ENCODE measurements around the gene FASTKD2.
"Not testable (repeated sequence)": the region's sequence is repeated elsewhere in the genome, so short reads cannot be mapped to it uniquely, and the experiment has no call there.

The FASTKD2 gene

GRCh38 chr2:206800506-206801417 is 35.4 kb downstream of the FASTKD2 start:
- H3K4me3 ChIP-seq (ENCODE audit: control insufficient read depth, low read depth, low read length), result no peak overlapping the region
- peak; percentile 83 for DNase-seq (ENCODE audit: low read depth)

GRCh38 chr2:206801418-206802189 is 36.2 kb downstream of the FASTKD2 start:
- TF ChIP-seq CTCF (conservative IDR thresholded peaks at IDR 0.05; ENCODE audit: control insufficient read depth, insufficient read depth, low read depth, low read length), result no peak
- H3K4me3 ChIP-seq (ENCODE audit: control insufficient read depth, low read depth, low read length), result no peak overlapping the region
- no peak for DNase-seq (ENCODE audit: low read depth)

More at GRCh38 chr2:206800506-206801417, 35.4 kb downstream of the FASTKD2 start:
- peak; percentile 77 for TF ChIP-seq CTCF (conservative IDR thresholded peaks at IDR 0.05; ENCODE audit: control insufficient read depth, insufficient read depth, low read depth, low read length)

GRCh38 chr2:206802654-206803514 is 37.5 kb downstream of the FASTKD2 start:
- DNase-seq (ENCODE audit: low read depth), result no peak
- TF ChIP-seq CTCF (conservative IDR thresholded peaks at IDR 0.05; ENCODE audit: control insufficient read depth, insufficient read depth, low read depth, low read length), result no peak
- no peak overlapping the region for H3K4me3 ChIP-seq (ENCODE audit: control insufficient read depth, low read depth, low read length)

GRCh38 chr2:206804326-206804725 is 38.9 kb downstream of the FASTKD2 start:
- no peak overlapping the region for H3K4me3 ChIP-seq (ENCODE audit: control insufficient read depth, low read depth, low read length)
- peak; percentile 51 for DNase-seq (ENCODE audit: low read depth)
- TF ChIP-seq CTCF (conservative IDR thresholded peaks at IDR 0.05; ENCODE audit: control insufficient read depth, insufficient read depth, low read depth, low read length), result no peak

- no peak for TF ChIP-seq CTCF (conservative IDR thresholded peaks at IDR 0.05; ENCODE audit: control insufficient read depth, insufficient read depth, low read depth, low read length)
- H3K4me3 ChIP-seq (ENCODE audit: control insufficient read depth, low read depth, low read length), result no peak overlapping the region
- peak; percentile 61 for DNase-seq (ENCODE audit: low read depth)
These were observed 40.6 kb downstream of the FASTKD2 start for GRCh38 chr2:206805887-206806607.

GRCh38 chr2:206807624-206808023 is 42.2 kb downstream of the FASTKD2 start:
- not testable (repeated sequence) for DNase-seq (ENCODE audit: low read depth); H3K4me3 ChIP-seq (ENCODE audit: control insufficient read depth, low read depth, low read length)

- not testable (repeated sequence) for H3K4me3 ChIP-seq (ENCODE audit: control insufficient read depth, low read depth, low read length); DNase-seq (ENCODE audit: low read depth)
These were observed 47.1 kb downstream of the FASTKD2 start for GRCh38 chr2:206812471-206812870.
